HepG2 (cell line): ENCODE data around the gene DEGS1. TPM values are rescaled to one million over a fixed set of nuclear protein-coding genes. Genes with fewer than 3 reads are reported as not detected.
A peak's percentile ranks its signal among the peaks of the same experiment; 100 is the strongest.

Experiments
- ATM ChIP-seq: fragments of 450-650 bp; IDR thresholded peaks from 2 replicates; pipeline ENCODE4 v1.7.1; 2017; ENCODE audit warnings: mild to moderate bottlenecking, borderline replicate concordance
- EHMT2 ChIP-seq: fragments of 200-600 bp; sonication (generic); IDR thresholded peaks from 2 replicates; pipeline ENCODE4 v1.7.0; 2017; ENCODE audit warnings: antibody characterized with exemption, low read depth, low read length, borderline replicate concordance
- FOXA1 ChIP-seq, 2 experiments: fragments of 450-650 bp in 1 of 2; sonication (generic) in 1 of 2; formaldehyde crosslinking in 1 of 2; IDR thresholded peaks; 2 replicates each; pipeline versions ENCODE4 v1.4.0 to v1.6.1; 2016 to 2020; ENCODE audit warnings: missing genetic modification reagents in 1 of 2
- ISX ChIP-seq: sonication (generic); formaldehyde crosslinking; conservative IDR thresholded peaks from 2 replicates; pipeline ENCODE4 v1.5.0; 2020; ENCODE audit warnings: missing genetic modification reagents
- JDP2 ChIP-seq: sonication (generic); formaldehyde crosslinking; IDR thresholded peaks from 2 replicates; pipeline ENCODE4 v1.8.1; 2022; ENCODE audit warnings: missing genetic modification reagents, borderline replicate concordance
- KMT2B ChIP-seq: IDR thresholded peaks from 2 replicates; pipeline ENCODE4 v1.6.1; 2016; ENCODE audit warnings: missing genetic modification reagents, missing compliant biosample characterization
- MAFF ChIP-seq: IDR thresholded peaks from 2 replicates; pipeline ENCODE4 v1.6.1; 2011; ENCODE audit warnings: low read depth, low read length, improper control_type of control experiment
- MAFK ChIP-seq, 2 experiments: IDR thresholded peaks in 1 of 2; conservative IDR thresholded peaks in 1 of 2; 2 replicates each; pipeline ENCODE4 v1.6.1; 2011; ENCODE audit warnings: improper control_type of control experiment in 2 of 2, low read length in 2 of 2
- MEF2D ChIP-seq: sonication (generic); formaldehyde crosslinking; IDR thresholded peaks from 2 replicates; pipeline ENCODE4 v1.5.1; 2020; ENCODE audit warnings: mild to moderate bottlenecking, missing genetic modification reagents
- MYNN ChIP-seq: sonication (generic); formaldehyde crosslinking; IDR thresholded peaks from 2 replicates; pipeline ENCODE4 v1.4.0; 2020; ENCODE audit warnings: mild to moderate bottlenecking, low read depth, missing genetic modification reagents
- NCOA2 ChIP-seq: sonication (generic); formaldehyde crosslinking; IDR thresholded peaks from 2 replicates; pipeline ENCODE4 v1.8.0; 2022; ENCODE audit warnings: inconsistent platforms
- NFIC ChIP-seq: IDR thresholded peaks from 2 replicates; pipeline ENCODE4 v1.6.1; 2012; ENCODE audit warnings: mild to moderate bottlenecking, low read length, inconsistent platforms
- NR3C1 ChIP-seq: sonication (generic); formaldehyde crosslinking; IDR thresholded peaks from 2 replicates; pipeline ENCODE4 v1.4.0; 2020; ENCODE audit warnings: missing genetic modification reagents
- RBM39 ChIP-seq: fragments of 200-400 bp; formaldehyde crosslinking; IDR thresholded peaks from one replicate; pipeline ENCODE4 v1.6.1; 2018; ENCODE audit warnings: antibody characterized with exemption, mild to moderate bottlenecking, low read depth, low read length; ENCODE audit not compliant: poor library complexity, severe bottlenecking
- RXRB ChIP-seq: IDR thresholded peaks from 2 replicates; pipeline ENCODE4 v1.6.1; 2016; ENCODE audit warnings: borderline replicate concordance, missing genetic modification reagents, missing compliant biosample characterization
- ZBTB21 ChIP-seq: sonication (generic); formaldehyde crosslinking; IDR thresholded peaks from 2 replicates; pipeline ENCODE4 v1.4.0; 2020; ENCODE audit warnings: missing genetic modification reagents
- ZC3H13 ChIP-seq: sonication (generic); formaldehyde crosslinking; IDR thresholded peaks from 2 replicates; pipeline ENCODE4 v1.8.1; 2023; ENCODE audit warnings: mild to moderate bottlenecking, missing genetic modification reagents, moderate library complexity
- ZFP41 ChIP-seq: sonication (generic); formaldehyde crosslinking; IDR thresholded peaks from 2 replicates; pipeline ENCODE4 v1.4.0; 2020; ENCODE audit warnings: mild to moderate bottlenecking, missing genetic modification reagents, borderline replicate concordance
- ZNF20 ChIP-seq: sonication (generic); formaldehyde crosslinking; IDR thresholded peaks from 2 replicates; pipeline ENCODE4 v1.4.0; 2020; ENCODE audit warnings: mild to moderate bottlenecking, moderate library complexity, missing genetic modification reagents
- ZNF256 ChIP-seq: sonication (generic); formaldehyde crosslinking; conservative IDR thresholded peaks from 2 replicates; pipeline ENCODE4 v1.4.0; 2020; ENCODE audit warnings: missing genetic modification reagents
- ZSCAN20 ChIP-seq: sonication (generic); formaldehyde crosslinking; IDR thresholded peaks from 2 replicates; pipeline ENCODE4 v1.4.0; 2020; ENCODE audit warnings: missing genetic modification reagents, mild to moderate bottlenecking, borderline replicate concordance
- polyA plus RNA-seq, 8 experiments: library from polyadenylated mRNA; depleted of rRNA in 3 of 8; stranded (reverse) in 7 of 8; unstranded in 1 of 8; fragments of >200 nt; fragmentation: Illumina TruSeq in 4 of 8; extraction: Trizol in 4 of 8; gene quantifications; 2 replicates each; pipeline versions ENCODE4 v1.2.1 to v1.2.3, GENCODE V29; 2011 to 2016; ENCODE audit warnings: low read depth in 4 of 8, missing spikeins in 1 of 8, mixed read lengths in 1 of 8; ENCODE audit not compliant: insufficient read depth in 1 of 8
- total RNA-seq, 5 experiments: library from RNA; depleted of rRNA; stranded (reverse); fragments of >200 nt; fragmentation: Illumina TruSeq; extraction: Trizol; gene quantifications; 2 replicates each; pipeline ENCODE4 v1.2.3, GENCODE V29; 2016; ENCODE audit warnings: low read depth in 1 of 5
- TF ChIP-seq, protein P1 (sequence below): IDR thresholded peaks from 2 replicates; pipeline ENCODE4 v1.6.1; 2016; ENCODE audit warnings: mild to moderate bottlenecking
- TF ChIP-seq, protein P2 (sequence below): sonication (generic); formaldehyde crosslinking; conservative IDR thresholded peaks from 2 replicates; pipeline ENCODE4 v1.4.0; 2020; ENCODE audit warnings: missing genetic modification reagents
- TF ChIP-seq, protein P3 (sequence below): IDR thresholded peaks from 2 replicates; pipeline ENCODE4 v1.6.1; 2016
- TF ChIP-seq, protein P4 (sequence below): sonication (generic); formaldehyde crosslinking; IDR thresholded peaks from 2 replicates; pipeline ENCODE4 v1.4.0; 2020; ENCODE audit warnings: mild to moderate bottlenecking, missing genetic modification reagents

The DEGS1 gene
- total and polyA plus RNA-seq, 2 of the 13 experiments (the other 11 are each of a cell fraction or from before 2014, with no cell fraction given) = 18.1 to 35.9 TPM

DNA sequence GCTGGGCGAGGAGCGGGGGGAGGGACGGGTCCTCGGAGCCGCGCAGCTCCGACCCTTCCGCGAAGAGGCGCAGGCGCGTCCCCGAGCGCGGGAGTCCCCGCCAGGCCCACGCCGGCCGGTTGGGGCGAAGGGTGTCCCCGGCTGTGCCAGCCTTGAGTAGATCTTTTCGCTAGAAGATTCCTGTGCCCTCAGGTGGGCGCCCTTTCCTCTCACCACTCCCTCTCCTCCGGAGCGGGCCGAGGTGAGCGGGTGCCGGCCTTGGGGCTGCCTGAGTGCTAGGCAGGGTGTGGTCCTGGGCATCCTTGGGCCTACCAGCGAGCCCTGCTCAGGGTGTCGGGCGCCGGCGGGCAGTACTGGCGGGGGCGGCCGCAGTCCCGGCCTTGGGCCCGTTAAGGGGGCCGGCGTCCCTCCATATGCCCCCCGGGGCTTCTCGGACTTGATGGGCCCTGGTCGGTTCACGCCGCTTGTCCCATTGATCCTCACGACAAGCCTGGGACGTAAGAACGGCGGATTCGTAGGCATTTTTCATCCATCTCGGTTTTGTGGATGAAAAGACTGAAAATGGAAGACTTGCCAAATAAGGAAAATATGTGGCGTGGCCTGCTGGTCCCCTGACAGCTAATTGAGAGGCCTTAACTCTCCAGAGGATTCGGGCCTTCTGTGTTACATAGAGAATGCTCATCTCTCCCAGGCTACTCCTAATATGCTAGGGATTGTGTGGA lies 712 bp downstream of the DEGS1 start (continued):
- TF ChIP-seq KMT2B (CRISPR knock-in tag) (no peak), ZNF256 (CRISPR knock-in tag) (no peak; the same call in 1 of the 2 replicates), JDP2 (no peak), MAFK (conservative IDR thresholded peaks at IDR 0.05 in 1 of 2, IDR thresholded peaks at IDR 0.05 in 1 of 2; ENCODE audit: low read length in 2 of 2) (no peak), ZNF20 (CRISPR knock-in tag) (no peak), RXRB (CRISPR knock-in tag) (no peak), MYNN (no peak), NCOA2 (CRISPR knock-in tag) (0 out of 2 replicates have a peak, but pooled peaks have one; percentile 5), MEF2D (CRISPR knock-in tag) (0 out of 2 replicates have a peak, but pooled peaks have one; percentile 45), EHMT2 (no peak), ISX (CRISPR knock-in tag) (no peak), FOXA1 (IDR thresholded peaks at IDR 0.05) (no peak), FOXA1 (CRISPR knock-in tag; IDR thresholded peaks at IDR 0.05) (no peak), ZBTB21 (CRISPR knock-in tag) (no peak), NFIC (no peak), NR3C1 (CRISPR knock-in tag) (no peak), ZSCAN20 (CRISPR knock-in tag) (no peak), RBM39 (no peak), ZFP41 (CRISPR knock-in tag) (no peak), MAFF (no peak), ZC3H13 (CRISPR knock-in tag) (no peak), ATM (no peak)
- TF ChIP-seq, protein P1, sequence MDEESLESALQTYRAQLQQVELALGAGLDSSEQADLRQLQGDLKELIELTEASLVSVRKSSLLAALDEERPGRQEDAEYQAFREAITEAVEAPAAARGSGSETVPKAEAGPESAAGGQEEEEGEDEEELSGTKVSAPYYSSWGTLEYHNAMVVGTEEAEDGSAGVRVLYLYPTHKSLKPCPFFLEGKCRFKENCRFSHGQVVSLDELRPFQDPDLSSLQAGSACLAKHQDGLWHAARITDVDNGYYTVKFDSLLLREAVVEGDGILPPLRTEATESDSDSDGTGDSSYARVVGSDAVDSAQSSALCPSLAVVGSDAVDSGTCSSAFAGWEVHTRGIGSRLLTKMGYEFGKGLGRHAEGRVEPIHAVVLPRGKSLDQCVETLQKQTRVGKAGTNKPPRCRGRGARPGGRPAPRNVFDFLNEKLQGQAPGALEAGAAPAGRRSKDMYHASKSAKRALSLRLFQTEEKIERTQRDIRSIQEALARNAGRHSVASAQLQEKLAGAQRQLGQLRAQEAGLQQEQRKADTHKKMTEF (CRISPR knock-in tag) = peak; percentile 13; the same call in 1 of the 2 replicates
- TF ChIP-seq, protein P2, sequence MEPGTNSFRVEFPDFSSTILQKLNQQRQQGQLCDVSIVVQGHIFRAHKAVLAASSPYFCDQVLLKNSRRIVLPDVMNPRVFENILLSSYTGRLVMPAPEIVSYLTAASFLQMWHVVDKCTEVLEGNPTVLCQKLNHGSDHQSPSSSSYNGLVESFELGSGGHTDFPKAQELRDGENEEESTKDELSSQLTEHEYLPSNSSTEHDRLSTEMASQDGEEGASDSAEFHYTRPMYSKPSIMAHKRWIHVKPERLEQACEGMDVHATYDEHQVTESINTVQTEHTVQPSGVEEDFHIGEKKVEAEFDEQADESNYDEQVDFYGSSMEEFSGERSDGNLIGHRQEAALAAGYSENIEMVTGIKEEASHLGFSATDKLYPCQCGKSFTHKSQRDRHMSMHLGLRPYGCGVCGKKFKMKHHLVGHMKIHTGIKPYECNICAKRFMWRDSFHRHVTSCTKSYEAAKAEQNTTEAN (CRISPR knock-in tag) = peak; percentile 79
- TF ChIP-seq, protein P3, sequence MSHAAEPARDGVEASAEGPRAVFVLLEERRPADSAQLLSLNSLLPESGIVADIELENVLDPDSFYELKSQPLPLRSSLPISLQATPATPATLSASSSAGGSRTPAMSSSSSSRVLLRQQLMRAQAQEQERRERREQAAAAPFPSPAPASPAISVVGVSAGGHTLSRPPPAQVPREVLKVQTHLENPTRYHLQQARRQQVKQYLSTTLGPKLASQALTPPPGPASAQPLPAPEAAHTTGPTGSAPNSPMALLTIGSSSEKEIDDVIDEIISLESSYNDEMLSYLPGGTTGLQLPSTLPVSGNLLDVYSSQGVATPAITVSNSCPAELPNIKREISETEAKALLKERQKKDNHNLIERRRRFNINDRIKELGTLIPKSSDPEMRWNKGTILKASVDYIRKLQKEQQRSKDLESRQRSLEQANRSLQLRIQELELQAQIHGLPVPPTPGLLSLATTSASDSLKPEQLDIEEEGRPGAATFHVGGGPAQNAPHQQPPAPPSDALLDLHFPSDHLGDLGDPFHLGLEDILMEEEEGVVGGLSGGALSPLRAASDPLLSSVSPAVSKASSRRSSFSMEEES = no peak
- TF ChIP-seq, protein P4, sequence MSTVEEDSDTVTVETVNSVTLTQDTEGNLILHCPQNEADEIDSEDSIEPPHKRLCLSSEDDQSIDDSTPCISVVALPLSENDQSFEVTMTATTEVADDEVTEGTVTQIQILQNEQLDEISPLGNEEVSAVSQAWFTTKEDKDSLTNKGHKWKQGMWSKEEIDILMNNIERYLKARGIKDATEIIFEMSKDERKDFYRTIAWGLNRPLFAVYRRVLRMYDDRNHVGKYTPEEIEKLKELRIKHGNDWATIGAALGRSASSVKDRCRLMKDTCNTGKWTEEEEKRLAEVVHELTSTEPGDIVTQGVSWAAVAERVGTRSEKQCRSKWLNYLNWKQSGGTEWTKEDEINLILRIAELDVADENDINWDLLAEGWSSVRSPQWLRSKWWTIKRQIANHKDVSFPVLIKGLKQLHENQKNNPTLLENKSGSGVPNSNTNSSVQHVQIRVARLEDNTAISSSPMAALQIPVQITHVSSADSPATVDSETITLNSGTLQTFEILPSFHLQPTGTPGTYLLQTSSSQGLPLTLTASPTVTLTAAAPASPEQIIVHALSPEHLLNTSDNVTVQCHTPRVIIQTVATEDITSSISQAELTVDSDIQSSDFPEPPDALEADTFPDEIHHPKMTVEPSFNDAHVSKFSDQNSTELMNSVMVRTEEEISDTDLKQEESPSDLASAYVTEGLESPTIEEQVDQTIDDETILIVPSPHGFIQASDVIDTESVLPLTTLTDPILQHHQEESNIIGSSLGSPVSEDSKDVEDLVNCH = no peak
